GM23248 (cell line): ENCODE data around the gene SH3RF3. TPM values are rescaled to one million over a fixed set of nuclear protein-coding genes. Genes with fewer than 3 reads are reported as not detected.

Source experiments
- DNase-seq: peaks from one replicate; pipeline ENCODE4 v3.0.0-alpha.2; 2015
- H2AFZ ChIP-seq: fragments of 200-600 bp; sonication (generic); 2 replicates; pipeline ENCODE4 v1.6.1; 2016; ENCODE audit warnings: antibody characterized with exemption
- H3F3A ChIP-seq: fragments of 200-600 bp; sonication (generic); 2 replicates; pipeline ENCODE4 v1.6.1; 2016; ENCODE audit warnings: mild to moderate bottlenecking, antibody characterized with exemption, mixed run types; ENCODE audit not compliant: insufficient read depth
- H3K27ac ChIP-seq: fragments of 200-600 bp; sonication (generic); 2 replicates; pipeline ENCODE4 v1.5.1; 2016; ENCODE audit warnings: mild to moderate bottlenecking
- H3K27me3 ChIP-seq: fragments of 200-600 bp; sonication (generic); replicated peaks from 2 replicates; pipeline ENCODE4 v1.6.1; 2016; ENCODE audit warnings: mild to moderate bottlenecking; ENCODE audit not compliant: insufficient read depth
- H3K36me3 ChIP-seq: fragments of 200-600 bp; sonication (generic); 2 replicates; pipeline ENCODE4 v1.6.1; 2016; ENCODE audit warnings: low read depth, mild to moderate bottlenecking
- H3K4me1 ChIP-seq: fragments of 200-600 bp; sonication (generic); 2 replicates; pipeline ENCODE4 v1.6.1; 2016; ENCODE audit warnings: mild to moderate bottlenecking; ENCODE audit not compliant: insufficient read depth
- H3K4me2 ChIP-seq: fragments of 200-600 bp; sonication (generic); one replicate; pipeline ENCODE4 v1.6.1; 2016; ENCODE audit warnings: mild to moderate bottlenecking; ENCODE audit not compliant: unreplicated experiment
- H3K4me3 ChIP-seq: fragments of 200-600 bp; sonication (generic); 2 replicates; pipeline ENCODE4 v1.5.1; 2016; ENCODE audit warnings: mild to moderate bottlenecking
- H3K79me2 ChIP-seq: fragments of 200-600 bp; sonication (generic); 2 replicates; pipeline ENCODE4 v1.6.1; 2016; ENCODE audit warnings: mild to moderate bottlenecking; ENCODE audit not compliant: insufficient read depth
- H3K9ac ChIP-seq: fragments of 200-600 bp; sonication (generic); 2 replicates; pipeline ENCODE4 v1.6.1; 2016; ENCODE audit warnings: mild to moderate bottlenecking
- H3K9me2 ChIP-seq: fragments of 200-600 bp; sonication (generic); 2 replicates; pipeline ENCODE4 v1.6.1; 2016; ENCODE audit warnings: mixed run types, mild to moderate bottlenecking, moderate library complexity; ENCODE audit not compliant: insufficient read depth
- H3K9me3 ChIP-seq: fragments of 200-600 bp; sonication (generic); one replicate; pipeline ENCODE4 v1.6.1; 2017; ENCODE audit warnings: low read depth
- H4K20me1 ChIP-seq: fragments of 200-600 bp; sonication (generic); 2 replicates; pipeline ENCODE4 v1.6.0; 2016; ENCODE audit not compliant: insufficient read depth
- EZH2 ChIP-seq: fragments of 200-600 bp; sonication (generic); IDR thresholded peaks from 2 replicates; pipeline ENCODE4 v1.6.1; 2018; ENCODE audit warnings: antibody characterized with exemption, mild to moderate bottlenecking; ENCODE audit not compliant: insufficient read depth, poor library complexity, severe bottlenecking
- EZH2phosphoT487 ChIP-seq: fragments of 200-600 bp; sonication (generic); IDR thresholded peaks from 2 replicates; pipeline ENCODE4 v1.6.1; 2018; ENCODE audit warnings: antibody characterized with exemption, moderate library complexity, mild to moderate bottlenecking, low read depth; ENCODE audit not compliant: insufficient read depth
- WGBS, 2 experiments: methylation state at CpG; one replicate each; pipeline ENCODE4 v1.1.6; 2015 to 2017; ENCODE audit warnings: low lambda C conversion rate in 2 of 2, low coverage in 1 of 2; ENCODE audit errors: missing lambda C conversion rate in 2 of 2; 5-methylcytosine and 5-hydroxymethylcytosine counted together
- in situ Hi-C: fragments of 300-500 bp; cut with MboI; formaldehyde crosslinking; loops from 2 replicates; pipeline ENCODE4 v1.15.0; 2020
- polyA plus RNA-seq: library from polyadenylated mRNA; unstranded; fragments of >200 nt; fragmentation: Nextera tagmentation; extraction: Ambion mirVana; gene quantifications from 2 replicates; pipeline ENCODE4 v1.2.1, GENCODE V29; 2016
- total RNA-seq: library from RNA; depleted of rRNA; stranded (reverse); fragments of >200 nt; shearing (Covaris generic); gene quantifications from 2 replicates; pipeline ENCODE4 v1.2.3, GENCODE V29; 2014

The SH3RF3 gene
- total and polyA plus RNA-seq, 2 experiments from 2014 or later, result 1.5 to 5.2 TPM

DNA sequence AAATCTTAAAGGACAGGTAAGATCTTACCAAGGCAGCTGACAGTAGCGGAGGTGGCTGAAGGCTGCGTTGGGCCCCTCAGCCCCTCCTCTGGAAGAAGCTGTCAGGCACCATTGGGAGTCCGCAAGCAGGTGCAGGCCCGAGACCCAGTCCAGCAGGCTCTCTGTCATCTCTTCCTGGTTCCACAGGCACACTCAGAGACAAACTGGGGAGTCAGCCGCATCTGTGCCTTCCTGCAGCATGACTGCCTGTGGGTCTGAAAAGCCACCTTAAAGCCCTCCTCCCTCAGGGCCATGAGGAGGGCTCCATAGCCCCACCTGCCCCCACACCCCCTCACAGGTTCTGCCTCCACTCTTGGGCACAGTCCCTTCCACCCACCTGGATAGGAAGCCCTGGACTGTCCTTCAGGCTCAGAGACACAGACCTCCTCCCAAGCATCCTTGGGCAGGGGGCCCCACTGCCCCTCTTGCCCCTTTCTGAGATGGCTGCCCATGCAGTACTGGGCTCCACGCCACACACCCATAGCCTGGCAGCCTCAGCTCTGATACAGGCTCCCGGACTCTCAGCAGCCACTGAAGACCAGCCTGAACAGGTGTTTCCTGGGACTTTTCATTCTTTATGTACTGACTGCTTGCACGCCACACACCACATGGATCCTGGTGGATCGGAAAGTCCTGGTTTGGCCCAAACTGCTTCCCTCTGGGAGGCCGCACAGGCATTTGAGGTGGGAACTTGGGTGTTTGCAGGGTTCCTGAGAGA lies 245.0 kb downstream of the SH3RF3 start:
- H3F3A ChIP-seq, result no peaks in the 10 kb centered on the region
- no peak overlapping the region for H3K9ac ChIP-seq
- H3K4me2 ChIP-seq, result no peak overlapping the region
- no peak overlapping the region for H3K27ac ChIP-seq
- no peak for TF ChIP-seq EZH2phosphoT487
- no peak for TF ChIP-seq EZH2
- no peaks in the 10 kb centered on the region for H3K9me2 ChIP-seq
- H3K27me3 ChIP-seq, result no peaks in the 10 kb centered on the region
- no peak overlapping the region for H2AFZ ChIP-seq
- H3K4me3 ChIP-seq, result no peak overlapping the region
- in situ Hi-C loops, result no loop called here
- no peaks in the 10 kb centered on the region for H3K4me1 ChIP-seq
- H4K20me1 ChIP-seq, result no peaks in the 10 kb centered on the region
- H3K79me2 ChIP-seq, result no peaks in the 10 kb centered on the region
- 98% methylated on average over 10 of the region's 10 CpGs for WGBS, 2 experiments
- no peak for DNase-seq
- no peaks in the 10 kb centered on the region for H3K9me3 ChIP-seq
- H3K36me3 ChIP-seq, result no peaks in the 10 kb centered on the region

DNA sequence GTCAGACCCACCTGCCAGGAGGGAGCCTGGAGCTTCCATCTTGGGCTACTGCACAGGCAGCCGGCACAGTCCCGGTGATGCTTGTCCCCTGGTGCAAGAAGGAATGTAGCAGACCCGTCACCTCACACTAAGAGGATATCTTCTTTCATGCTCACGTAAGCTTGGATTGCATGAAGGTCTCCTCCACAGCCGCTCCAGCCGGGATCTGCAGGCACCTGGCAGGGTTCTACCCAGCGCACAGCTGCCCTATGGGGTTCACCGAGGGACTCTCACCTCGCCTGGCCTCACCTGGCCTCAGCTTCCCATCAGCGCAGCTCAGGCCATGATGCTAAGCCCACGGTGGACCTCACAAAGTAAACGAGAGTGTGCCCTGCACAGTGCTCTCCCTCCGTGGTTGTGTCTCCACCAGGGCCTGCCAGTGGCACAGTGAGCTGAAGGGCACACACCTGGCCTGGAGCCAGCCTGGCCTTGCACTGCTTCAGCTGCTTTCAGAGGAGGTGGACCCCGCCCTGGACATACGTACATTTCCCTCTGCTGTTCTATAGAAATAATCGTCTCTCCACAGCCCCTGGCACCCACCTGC lies 245.6 kb downstream of the SH3RF3 start:
- in situ Hi-C loops, result no loop called here
- DNase-seq, result no peak
- Histone ChIP-seq H3K9me2 (no peaks in the 10 kb centered on the region), H3K36me3 (no peaks in the 10 kb centered on the region), H2AFZ (no peak overlapping the region), H3K9ac (no peak overlapping the region), H3K27me3 (no peaks in the 10 kb centered on the region), H3K9me3 (no peaks in the 10 kb centered on the region), H3F3A (no peaks in the 10 kb centered on the region), H3K79me2 (no peaks in the 10 kb centered on the region), H3K27ac (no peak overlapping the region), H3K4me3 (no peak overlapping the region), H3K4me2 (no peak overlapping the region), H3K4me1 (no peaks in the 10 kb centered on the region), H4K20me1 (no peaks in the 10 kb centered on the region)
- no peak for TF ChIP-seq EZH2
- no peak for TF ChIP-seq EZH2phosphoT487
- WGBS, 2 experiments, result 96 to 98% methylated on average over 16 of the region's 16 CpGs

- Histone ChIP-seq H3F3A (no peaks in the 10 kb centered on the region), H3K27me3 (no peaks in the 10 kb centered on the region), H4K20me1 (no peaks in the 10 kb centered on the region), H2AFZ (no peak overlapping the region), H3K4me2 (no peak overlapping the region), H3K4me3 (no peak overlapping the region), H3K9ac (no peak overlapping the region), H3K9me3 (no peaks in the 10 kb centered on the region), H3K27ac (no peak overlapping the region), H3K4me1 (no peaks in the 10 kb centered on the region), H3K79me2 (no peaks in the 10 kb centered on the region), H3K36me3 (no peaks in the 10 kb centered on the region), H3K9me2 (no peaks in the 10 kb centered on the region)
- WGBS, 2 experiments, result 98% methylated on average over 12 of the region's 12 CpGs
- DNase-seq, result no peak
- TF ChIP-seq EZH2 (no peak), EZH2phosphoT487 (no peak)
- in situ Hi-C loops, result no loop called here
Observed at GRCh38 chr2:109375131-109375561, 246.1 kb downstream of the SH3RF3 start.

DNA sequence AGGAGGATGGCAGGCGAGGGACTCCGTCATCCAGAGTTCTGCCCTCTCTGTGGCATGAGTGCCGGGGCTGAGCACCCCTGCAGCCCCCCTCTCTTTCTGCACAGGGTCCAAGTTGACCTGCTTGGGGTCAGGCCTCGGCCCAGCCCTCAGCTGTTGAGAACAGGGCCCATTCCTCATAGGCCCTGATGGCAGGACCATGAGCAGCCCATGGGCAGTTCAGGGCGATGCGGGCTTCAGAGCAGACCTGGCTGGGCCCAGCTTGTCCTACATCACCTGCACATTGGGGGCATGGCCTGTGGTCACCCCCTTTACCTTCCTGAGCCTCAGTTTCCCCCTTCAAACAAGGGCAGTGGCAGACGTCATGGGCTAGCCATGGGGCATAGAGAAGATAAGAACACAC lies 246.7 kb downstream of the SH3RF3 start:
- WGBS, 2 experiments, result 91 to 96% methylated on average over 7 of the region's 7 CpGs
- H2AFZ ChIP-seq, result no peak overlapping the region
- H3F3A ChIP-seq, result no peaks in the 10 kb centered on the region
- no peak for DNase-seq
- H3K9me2 ChIP-seq, result no peaks in the 10 kb centered on the region
- no peaks in the 10 kb centered on the region for H3K36me3 ChIP-seq
- in situ Hi-C loops, result no loop called here
- no peaks in the 10 kb centered on the region for H3K79me2 ChIP-seq
- no peak overlapping the region for H3K9ac ChIP-seq
- no peak overlapping the region for H3K4me3 ChIP-seq
- TF ChIP-seq EZH2, result no peak
- TF ChIP-seq EZH2phosphoT487, result no peak
- H4K20me1 ChIP-seq, result no peaks in the 10 kb centered on the region
- no peaks in the 10 kb centered on the region for H3K9me3 ChIP-seq
- H3K4me2 ChIP-seq, result no peak overlapping the region
- no peaks in the 10 kb centered on the region for H3K4me1 ChIP-seq
- H3K27ac ChIP-seq, result no peak overlapping the region
- no peaks in the 10 kb centered on the region for H3K27me3 ChIP-seq
